H9 (cell line): ENCODE data around the gene MAPK6. TPM values are rescaled to one million over a fixed set of nuclear protein-coding genes. Genes with fewer than 3 reads are reported as not detected.

Experiments used
- DNase-seq: peaks from one replicate; pipeline ENCODE4 v3.0.0-alpha.2; 2017
- H2AFZ ChIP-seq: one replicate; pipeline ENCODE4 v1.6.1; 2013; ENCODE audit warnings: mild to moderate bottlenecking, low read length, control low read depth, moderate library complexity
- H2AK5ac ChIP-seq: 2 replicates; pipeline ENCODE4 v1.6.1; 2013; ENCODE audit warnings: low read length, control low read depth, mixed read lengths; ENCODE audit not compliant: insufficient read length
- H2BK120ac ChIP-seq: one replicate; pipeline ENCODE4 v1.6.1; 2013; ENCODE audit warnings: low read depth, mild to moderate bottlenecking, low read length, control low read depth, inconsistent platforms; ENCODE audit not compliant: poor library complexity, severe bottlenecking
- H2BK12ac ChIP-seq: 2 replicates; pipeline ENCODE4 v1.6.1; 2013; ENCODE audit warnings: low read length, control low read depth, mixed read lengths, low read depth; ENCODE audit not compliant: insufficient read length
- H2BK15ac ChIP-seq: 2 replicates; pipeline ENCODE4 v1.6.1; 2013; ENCODE audit warnings: low read depth, low read length, control low read depth
- H2BK20ac ChIP-seq: one replicate; pipeline ENCODE4 v1.6.1; 2013; ENCODE audit warnings: low read depth, mild to moderate bottlenecking, low read length, control low read depth, inconsistent platforms; ENCODE audit not compliant: poor library complexity, severe bottlenecking
- H2BK5ac ChIP-seq: 2 replicates; pipeline ENCODE4 v1.6.1; 2013; ENCODE audit warnings: low read length, control low read depth, mixed read lengths; ENCODE audit not compliant: insufficient read length
- H3K14ac ChIP-seq: 2 replicates; pipeline ENCODE4 v1.6.1; 2013; ENCODE audit warnings: low read length, control low read depth; ENCODE audit not compliant: insufficient read depth
- H3K18ac ChIP-seq: 2 replicates; pipeline ENCODE4 v1.6.1; 2013; ENCODE audit warnings: low read depth, mild to moderate bottlenecking, mixed read lengths, low read length, control low read depth; ENCODE audit not compliant: insufficient read length
- H3K23ac ChIP-seq: 2 replicates; pipeline ENCODE4 v1.6.1; 2013; ENCODE audit warnings: low read length, control low read depth, mixed read lengths, low read depth; ENCODE audit not compliant: insufficient read length
- H3K23me2 ChIP-seq: 2 replicates; pipeline ENCODE4 v1.6.1; 2013; ENCODE audit warnings: low read depth, mild to moderate bottlenecking, mixed read lengths, low read length, control low read depth; ENCODE audit not compliant: insufficient read length, poor library complexity, severe bottlenecking
- H3K27ac ChIP-seq: 2 replicates; pipeline ENCODE4 v1.5.1; 2013; ENCODE audit warnings: low read length, control low read depth, mixed read lengths, low read depth; ENCODE audit not compliant: insufficient read length
- H3K27me3 ChIP-seq: 2 replicates; pipeline ENCODE4 v1.6.1; 2013; ENCODE audit warnings: low read length, control low read depth, inconsistent platforms; ENCODE audit not compliant: insufficient read depth
- H3K4ac ChIP-seq: 2 replicates; pipeline ENCODE4 v1.6.1; 2013; ENCODE audit warnings: low read depth, mild to moderate bottlenecking, control low read depth, inconsistent platforms, low read length, moderate library complexity
- H3K4me1 ChIP-seq: 2 replicates; pipeline ENCODE4 v1.6.1; 2013; ENCODE audit warnings: low read length, control low read depth, inconsistent platforms; ENCODE audit not compliant: insufficient read depth
- H3K4me2 ChIP-seq: 2 replicates; pipeline ENCODE4 v1.6.1; 2013; ENCODE audit warnings: low read length, control low read depth, mixed read lengths; ENCODE audit not compliant: insufficient read length, insufficient read depth
- H3K56ac ChIP-seq: 2 replicates; pipeline ENCODE4 v1.6.1; 2013; ENCODE audit warnings: low read depth, mild to moderate bottlenecking, mixed read lengths, low read length, control low read depth; ENCODE audit not compliant: insufficient read length
- H3K79me1 ChIP-seq: 2 replicates; pipeline ENCODE4 v1.6.1; 2013; ENCODE audit warnings: low read depth, mild to moderate bottlenecking, moderate library complexity, low read length, control low read depth, inconsistent platforms; ENCODE audit not compliant: insufficient read depth, poor library complexity, severe bottlenecking
- H3K79me2 ChIP-seq: 2 replicates; pipeline ENCODE4 v1.6.1; 2013; ENCODE audit warnings: low read length, control low read depth, inconsistent platforms; ENCODE audit not compliant: insufficient read depth
- H3K9ac ChIP-seq: 2 replicates; pipeline ENCODE4 v1.6.1; 2013; ENCODE audit warnings: low read length, control low read depth, mixed read lengths; ENCODE audit not compliant: insufficient read length; ENCODE audit errors: extremely low read depth
- H3K9me3 ChIP-seq: one replicate; pipeline ENCODE4 v1.6.1; 2013; ENCODE audit warnings: low read depth, low read length, inconsistent platforms; ENCODE audit not compliant: control insufficient read depth
- H3T11ph ChIP-seq: one replicate; pipeline ENCODE4 v1.6.1; 2013; ENCODE audit warnings: mild to moderate bottlenecking, low read length, control low read depth, inconsistent platforms
- H4K20me1 ChIP-seq: one replicate; pipeline ENCODE4 v1.6.1; 2013; ENCODE audit not compliant: control insufficient read depth, insufficient read length, insufficient read depth
- H4K5ac ChIP-seq: 2 replicates; pipeline ENCODE4 v1.6.1; 2013; ENCODE audit warnings: low read depth, mild to moderate bottlenecking, mixed read lengths, low read length, control low read depth; ENCODE audit not compliant: insufficient read length
- H4K8ac ChIP-seq: replicated peaks from 2 replicates; pipeline ENCODE4 v1.6.1; 2013; ENCODE audit warnings: low read length, control low read depth, mixed read lengths, low read depth; ENCODE audit not compliant: insufficient read length
- H4K91ac ChIP-seq: 2 replicates; pipeline ENCODE4 v1.6.1; 2013; ENCODE audit warnings: low read depth, mild to moderate bottlenecking, moderate library complexity, mixed read lengths, low read length, control low read depth; ENCODE audit not compliant: insufficient read length
- H3K27ac Mint-ChIP-seq, 3 experiments: 2 replicates in 2 of 3; 3 replicates in 1 of 3; pipeline ENCODE4 v1.8.0; 2020 to 2021; ENCODE audit warnings: mixed read lengths in 3 of 3, mild to moderate bottlenecking in 1 of 3, moderate library complexity in 1 of 3
- H3K27me3 Mint-ChIP-seq: 2 replicates; pipeline ENCODE4 v1.8.0; 2021; ENCODE audit warnings: low read depth, mild to moderate bottlenecking, moderate library complexity, mixed read lengths
- H3K36me3 Mint-ChIP-seq, 3 experiments: 2 replicates in 2 of 3; 3 replicates in 1 of 3; pipeline ENCODE4 v1.8.0; 2020 to 2021; ENCODE audit warnings: low read depth in 3 of 3, mixed read lengths in 3 of 3; ENCODE audit not compliant: insufficient read depth in 1 of 3
- H3K4me1 Mint-ChIP-seq, 2 experiments: 2 replicates each; pipeline ENCODE4 v1.8.0; 2020; ENCODE audit warnings: mixed read lengths in 2 of 2
- H3K4me3 Mint-ChIP-seq, 2 experiments: 2 replicates in 1 of 2; 3 replicates in 1 of 2; pipeline ENCODE4 v1.8.0; 2020 to 2021; ENCODE audit warnings: mild to moderate bottlenecking in 2 of 2, mixed read lengths in 2 of 2, moderate library complexity in 1 of 2
- H3K9me3 Mint-ChIP-seq, 2 experiments: 2 replicates in 1 of 2; 3 replicates in 1 of 2; pipeline ENCODE4 v1.8.0; 2020; ENCODE audit warnings: mild to moderate bottlenecking in 2 of 2, mixed read lengths in 2 of 2, moderate library complexity in 1 of 2
- WGBS: extraction: QIAGEN DNeasy Blood & Tissue Kit; methylation state at CpG from one replicate; pipeline ENCODE4 v1.1.7; 2013; ENCODE audit warnings: missing lambda C conversion rate, low lambda C conversion rate, mixed read lengths; ENCODE audit not compliant: insufficient read length; ENCODE audit errors: extremely low coverage; 5-methylcytosine and 5-hydroxymethylcytosine counted together
- total RNA-seq: library from RNA; stranded (reverse); gene quantifications from 2 replicates; pipeline ENCODE4 v1.2.1, GENCODE V29; 2021
- TF ChIP-seq, protein P1 (sequence below): fragments of 200-600 bp; sonication (generic); conservative IDR thresholded peaks from 3 replicates; pipeline ENCODE4 v1.8.0; 2021; ENCODE audit warnings: antibody characterized with exemption, mild to moderate bottlenecking

Gene MAPK6
- total RNA-seq, 1 experiment from 2014 or later: 88.6 TPM

GRCh38 chr15:52101542-52102323, 82.7 kb downstream of the MAPK6 start:
- Histone ChIP-seq H3K23ac (no peak overlapping the region), H3K18ac (no peak overlapping the region), H2BK5ac (no peak overlapping the region), H3K27ac (no peak overlapping the region), H2BK12ac (no peak overlapping the region), H4K5ac (no peak overlapping the region), H2BK15ac (no peak overlapping the region), H3K9me3 (no peaks in the 10 kb centered on the region), H2AK5ac (no peak overlapping the region), H3T11ph (no peak overlapping the region), H3K4me2 (no peak overlapping the region), H3K27me3 (no peaks in the 10 kb centered on the region), H3K56ac (no peak overlapping the region), H3K79me1 (no peaks in the 10 kb centered on the region), H4K20me1 (no peaks in the 10 kb centered on the region), H2BK20ac (no peak overlapping the region), H3K4ac (no peak overlapping the region), H3K23me2 (no peaks in the 10 kb centered on the region), H3K4me1 (no peaks in the 10 kb centered on the region), H4K8ac (no peak overlapping the region), H4K91ac (no peak overlapping the region), H2BK120ac (no peak overlapping the region), H3K14ac (no peak overlapping the region), H3K79me2 (no peaks in the 10 kb centered on the region), H3K9ac (no peak overlapping the region), H2AFZ (no peak overlapping the region)
- DNase-seq: no peak
- no CpG with 5 or more reads among the region's 16 CpGs for WGBS
- Mint-ChIP-seq H3K27ac (no peak overlapping the region; a peak in 1 of 7 replicates), H3K9me3 (no peaks in the 10 kb centered on the region), H3K4me3 (no peak overlapping the region), H3K27me3 (no peaks in the 10 kb centered on the region), H3K4me1 (peaks cover 0 to 3% of the 10 kb centered on the region in 2 experiments; a peak in 1 of 4 replicates), H3K36me3 (no peaks in the 10 kb centered on the region)
- TF ChIP-seq, protein P1, sequence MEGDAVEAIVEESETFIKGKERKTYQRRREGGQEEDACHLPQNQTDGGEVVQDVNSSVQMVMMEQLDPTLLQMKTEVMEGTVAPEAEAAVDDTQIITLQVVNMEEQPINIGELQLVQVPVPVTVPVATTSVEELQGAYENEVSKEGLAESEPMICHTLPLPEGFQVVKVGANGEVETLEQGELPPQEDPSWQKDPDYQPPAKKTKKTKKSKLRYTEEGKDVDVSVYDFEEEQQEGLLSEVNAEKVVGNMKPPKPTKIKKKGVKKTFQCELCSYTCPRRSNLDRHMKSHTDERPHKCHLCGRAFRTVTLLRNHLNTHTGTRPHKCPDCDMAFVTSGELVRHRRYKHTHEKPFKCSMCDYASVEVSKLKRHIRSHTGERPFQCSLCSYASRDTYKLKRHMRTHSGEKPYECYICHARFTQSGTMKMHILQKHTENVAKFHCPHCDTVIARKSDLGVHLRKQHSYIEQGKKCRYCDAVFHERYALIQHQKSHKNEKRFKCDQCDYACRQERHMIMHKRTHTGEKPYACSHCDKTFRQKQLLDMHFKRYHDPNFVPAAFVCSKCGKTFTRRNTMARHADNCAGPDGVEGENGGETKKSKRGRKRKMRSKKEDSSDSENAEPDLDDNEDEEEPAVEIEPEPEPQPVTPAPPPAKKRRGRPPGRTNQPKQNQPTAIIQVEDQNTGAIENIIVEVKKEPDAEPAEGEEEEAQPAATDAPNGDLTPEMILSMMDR: no peak
